Measurements from ENCODE around the gene CFAP210. TPM values are rescaled to one million over a fixed set of nuclear protein-coding genes. Genes with fewer than 3 reads are reported as not detected.

CFAP210 gene
- total and polyA plus RNA-seq, 9 of the 15 experiments (the other 6 are each of a cell fraction or from before 2014, with no cell fraction given) = 0.75 to 3.6 (median 1.3) TPM

GRCh38 chr2:169662744-169663143, 31.5 kb downstream of the CFAP210 start (continued):
- TF ChIP-seq PKNOX1 (IDR thresholded peaks at IDR 0.05) = peak; percentile 32; the same call in 1 of the 2 replicates
- peak; percentile 15 to 42; a peak in 1 of 4 replicates for TF ChIP-seq RCOR1 (IDR thresholded peaks at IDR 0.05; ENCODE audit: borderline replicate concordance in 1 of 2, low read depth in 2 of 2, low read length in 2 of 2)
- peak; percentile 48; the same call in 1 of the 2 replicates for TF ChIP-seq LEF1 (IDR thresholded peaks at IDR 0.05)
- TF ChIP-seq MEIS2 (IDR thresholded peaks at IDR 0.05; ENCODE audit: partially characterized antibody) = peak; percentile 88

GRCh38 chr2:169661265-169661664, 32.9 kb downstream of the CFAP210 start:
- peaks cover 10 to 50% of the 10 kb centered on the region in 2 experiments for H3K4me1 ChIP-seq (replicated peaks in 1 of 2; ENCODE audit: control insufficient read depth in 2 of 2, insufficient read depth in 2 of 2, low read length in 2 of 2)

More at GRCh38 chr2:169661265-169661664, 32.9 kb downstream of the CFAP210 start:
- DNase-seq (ENCODE audit: extremely low read depth in 1 of 4, low spot score in 3 of 4) (no peak), FAIRE-seq (no peak), ATAC-seq (no peak)
- in situ Hi-C loops (cut with MboI) (no loop called here), intact Hi-C loops (cut with micrococcal nuclease) (loop anchor here (10.0 kb wide), 1 partner anchor 264 kb away; no protein-coding TSS in a partner anchor)
- peak overlapping the region; percentile 6; the same call in 1 of the 2 replicates for H2AFZ ChIP-seq (ENCODE audit: low read depth, low read length)
- H3K27ac ChIP-seq (ENCODE audit: extremely low read depth, low read depth, low read length) = no peak overlapping the region
- no TSS peak for BruUV-seq (replicated peaks)
- ChIA-PET CTCF (ENCODE audit: low intra/inter-chr PET ratio) (no interaction called here), POLR2A (interaction anchor here (0.7 to 1.2 kb wide), 2 partner anchors 21 to 71 kb away, joined by 3 read pairs; no protein-coding TSS in a partner anchor)
- 68% methylated on average over 3 of the region's 3 CpGs for WGBS (ENCODE audit: insufficient coverage, low coverage, missing lambda C conversion rate)
- H3K4me3 ChIP-seq = no peak overlapping the region
- no peaks in the 10 kb centered on the region for H3K79me2 ChIP-seq (ENCODE audit: control insufficient read depth, insufficient read depth, low read length)
- no peaks in the 10 kb centered on the region for H3K27me3 ChIP-seq (ENCODE audit: control insufficient read depth in 2 of 2, insufficient read depth in 2 of 2, low read length in 2 of 2)
- no peaks in the 10 kb centered on the region for H4K20me1 ChIP-seq (replicated peaks; ENCODE audit: control insufficient read depth, insufficient read depth, low read length)
- H3K4me2 ChIP-seq (ENCODE audit: insufficient read depth, low read length) = no peak overlapping the region
- no peaks in the 10 kb centered on the region for H3K9me1 ChIP-seq (ENCODE audit: control insufficient read depth, insufficient read depth, low read length)
- H3K9ac ChIP-seq (ENCODE audit: insufficient read depth in 1 of 2, low read depth in 2 of 2, low read length in 2 of 2) = peak overlapping the region in 1 of 2 experiments; percentile 54; a peak in 1 of 4 replicates
- no peaks in the 10 kb centered on the region for H3K9me3 ChIP-seq (replicated peaks; ENCODE audit: control insufficient read depth, insufficient read depth, low read depth, low read length)
- no peak for TF ChIP-seq HCFC1 (IDR thresholded peaks at IDR 0.05; ENCODE audit: low read depth, low read length)
- TF ChIP-seq NKRF (IDR thresholded peaks at IDR 0.05; ENCODE audit: borderline replicate concordance) = no peak
- TF ChIP-seq SMARCB1 (IDR thresholded peaks at IDR 0.05; ENCODE audit: insufficient read length, low read depth) = no peak
- no peak for TF ChIP-seq ZNF592 (IDR thresholded peaks at IDR 0.05)
- no peak for TF ChIP-seq ZNF431 (CRISPR knock-in tag; IDR thresholded peaks at IDR 0.05)
- no peak for TF ChIP-seq ZNF184 (CRISPR knock-in tag; IDR thresholded peaks at IDR 0.05)
- H3K36me3 ChIP-seq (ENCODE audit: control insufficient read depth, insufficient read depth, low read length) = no peaks in the 10 kb centered on the region
